ENCODE measurements around the gene RNF126.
A peak's percentile ranks its signal among the peaks of the same experiment; 100 is the strongest.

The RNF126 gene

GRCh38 chr19:648305-648704, 14.7 kb downstream of the RNF126 start:
- DNase-seq (ENCODE audit: low read depth in 2 of 2, low spot score in 1 of 2), result no peak

DNA sequence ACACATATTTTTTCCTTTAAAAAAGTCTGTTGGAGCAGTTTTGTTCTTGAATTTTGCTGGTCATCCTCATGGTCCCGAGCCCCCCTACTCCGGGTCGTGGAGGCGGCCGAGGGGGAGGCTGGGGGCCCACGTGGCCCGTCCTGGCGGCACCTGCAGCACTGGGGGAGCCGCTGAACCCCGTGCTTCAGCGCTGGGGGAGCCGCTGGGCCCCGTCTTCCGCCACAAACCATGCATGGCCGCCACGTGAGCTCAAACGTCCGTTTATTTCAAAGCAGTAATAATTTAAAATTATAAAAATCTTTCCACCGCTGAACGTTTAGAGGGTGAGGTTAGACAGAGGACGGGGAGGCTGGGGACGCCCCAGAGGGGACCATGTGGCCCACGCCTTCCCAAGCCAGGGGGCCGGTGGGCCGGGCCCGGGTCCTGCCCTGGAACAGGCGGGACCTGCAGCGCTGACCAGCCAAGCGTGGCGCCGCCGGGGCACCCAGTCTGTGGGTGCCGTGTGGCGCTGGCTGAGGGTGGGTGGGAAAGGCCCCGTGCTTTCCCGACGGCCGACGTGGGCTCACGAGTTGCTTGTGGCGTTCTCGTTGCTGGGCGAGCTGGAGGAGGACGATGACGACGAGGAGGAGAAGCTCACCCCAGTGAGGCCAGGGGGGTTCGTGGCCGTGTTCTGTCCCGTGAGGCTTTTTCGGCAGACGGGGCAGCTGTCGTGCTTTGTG, 15.3 kb downstream of the RNF126 start:
- no peak for DNase-seq (ENCODE audit: low read depth in 2 of 2, low spot score in 1 of 2)

- DNase-seq (ENCODE audit: low read depth in 2 of 2, low spot score in 1 of 2), result no peak
Measured at GRCh38 chr19:646779-647565, 16.0 kb downstream of the RNF126 start.

DNA sequence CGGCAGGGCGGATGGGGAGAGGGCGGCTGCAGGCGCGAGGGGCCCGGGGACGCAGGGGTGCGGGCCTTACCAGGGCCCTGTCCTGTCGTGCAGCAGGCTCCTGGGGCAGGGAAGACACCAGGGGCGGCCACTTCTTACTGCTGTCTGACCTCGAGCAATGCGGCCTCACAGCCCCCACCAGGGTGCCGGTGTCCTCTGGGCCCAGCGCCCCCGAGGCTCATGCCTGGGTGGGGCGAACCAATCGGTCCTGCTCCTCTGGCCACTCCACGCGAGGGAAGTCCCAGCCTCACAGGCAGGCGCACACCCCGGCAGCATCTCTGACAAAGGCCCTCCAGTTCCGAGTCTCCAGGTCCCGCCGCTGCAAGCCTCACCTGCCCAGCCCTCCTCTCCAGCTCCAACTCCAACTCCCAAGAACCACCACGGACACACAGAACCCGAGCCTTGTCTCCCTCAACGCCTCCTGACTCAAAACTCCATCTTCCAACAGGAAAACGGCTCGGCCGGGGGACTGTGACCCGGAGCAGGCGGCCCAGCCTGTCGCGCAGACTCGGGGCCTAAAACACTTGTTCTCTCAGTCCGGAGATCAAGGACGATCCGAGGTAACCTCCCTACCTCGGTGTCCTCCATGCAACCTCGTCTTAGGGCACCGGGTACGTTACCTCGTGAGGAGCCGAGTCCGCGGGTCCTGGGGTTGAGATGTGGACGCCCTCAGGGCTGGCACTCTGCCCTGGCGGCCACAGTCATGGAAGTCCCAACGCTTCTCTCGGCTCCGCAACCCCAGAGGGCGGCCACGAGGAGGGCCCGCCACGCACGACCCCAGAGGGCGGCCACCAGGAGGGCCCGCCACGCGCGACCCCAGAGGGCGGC, 16.9 kb downstream of the RNF126 start:
- DNase-seq (ENCODE audit: low read depth in 2 of 2, low spot score in 1 of 2), result no peak

DNA sequence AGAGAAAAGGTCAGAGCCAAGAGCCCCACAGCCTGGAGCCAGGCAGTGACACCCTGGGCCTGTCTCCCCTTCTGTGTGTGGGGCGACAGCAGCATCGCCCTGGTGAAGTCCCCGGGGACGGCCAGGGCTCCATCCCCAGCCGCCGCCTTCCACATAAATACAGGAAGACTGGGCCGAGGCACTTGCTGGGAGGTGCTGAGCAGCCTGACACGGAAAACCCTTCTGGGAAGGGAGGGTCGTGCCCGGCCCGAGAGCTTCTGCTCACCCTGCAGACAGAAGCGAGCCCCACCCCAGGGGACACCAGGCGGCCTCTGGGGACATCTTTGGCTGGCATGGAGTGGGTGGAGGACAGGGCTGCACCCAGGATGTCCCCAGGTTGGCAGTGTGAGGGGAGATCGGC, 18.2 kb downstream of the RNF126 start:
- no peak for DNase-seq (ENCODE audit: low read depth in 2 of 2, low spot score in 1 of 2)

GRCh38 chr19:644363-644762, 18.7 kb downstream of the RNF126 start:
- DNase-seq (ENCODE audit: low read depth in 2 of 2, low spot score in 1 of 2), result no peak

DNA sequence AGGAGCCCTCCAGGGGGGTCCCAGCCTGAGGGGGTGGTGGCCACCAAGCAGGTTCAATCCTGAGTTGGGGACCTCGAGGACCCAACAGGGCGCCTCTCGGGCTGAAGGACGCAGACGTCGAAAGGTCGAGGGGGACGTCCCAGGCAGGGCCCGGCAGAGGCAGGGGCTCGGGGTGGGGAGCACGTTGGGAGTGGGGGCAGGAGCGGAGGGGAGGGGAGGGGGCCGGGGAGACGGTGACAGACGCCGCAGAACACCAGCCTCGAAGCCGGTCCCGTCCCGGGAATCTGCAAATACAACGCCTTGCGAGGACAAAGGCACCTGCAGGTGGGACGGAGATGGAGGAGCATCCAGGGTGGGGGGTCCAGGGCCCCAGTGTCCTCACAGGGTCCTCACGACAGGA, 19.3 kb downstream of the RNF126 start:
- DNase-seq (ENCODE audit: low read depth in 2 of 2, low spot score in 1 of 2), result no peak

- no peak for DNase-seq (ENCODE audit: low read depth in 2 of 2, low spot score in 1 of 2)
Measured at GRCh38 chr19:642767-643727, 20.0 kb downstream of the RNF126 start.

DNA sequence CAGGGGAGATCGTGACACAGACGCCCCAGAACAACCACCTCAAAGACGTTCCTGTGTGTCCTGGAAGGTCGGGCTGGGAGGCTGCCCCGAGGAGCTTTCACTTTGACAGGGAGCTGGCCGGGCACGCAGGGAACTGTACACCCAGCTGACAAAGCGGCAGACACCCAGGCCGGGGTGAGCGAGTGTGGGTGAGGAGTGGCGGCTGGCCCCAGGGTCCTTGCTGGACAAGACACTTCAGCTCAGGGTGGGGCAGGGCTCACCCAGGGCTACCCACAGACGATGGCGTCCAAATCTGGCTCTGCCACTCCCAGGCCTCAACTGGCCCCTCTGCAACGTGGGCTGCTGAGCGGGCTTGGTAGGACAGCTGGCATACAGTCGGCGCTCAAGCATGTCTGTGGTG, 21.3 kb downstream of the RNF126 start:
- DNase-seq (ENCODE audit: low read depth in 2 of 2, low spot score in 1 of 2), result no peak

- DNase-seq (ENCODE audit: low read depth in 2 of 2, low spot score in 1 of 2), result no peak
Measured at GRCh38 chr19:640606-641189, 22.3 kb downstream of the RNF126 start.

GRCh38 chr19:640161-640558, 22.9 kb downstream of the RNF126 start:
- DNase-seq (ENCODE audit: low read depth in 2 of 2, low spot score in 1 of 2), result no peak

DNA sequence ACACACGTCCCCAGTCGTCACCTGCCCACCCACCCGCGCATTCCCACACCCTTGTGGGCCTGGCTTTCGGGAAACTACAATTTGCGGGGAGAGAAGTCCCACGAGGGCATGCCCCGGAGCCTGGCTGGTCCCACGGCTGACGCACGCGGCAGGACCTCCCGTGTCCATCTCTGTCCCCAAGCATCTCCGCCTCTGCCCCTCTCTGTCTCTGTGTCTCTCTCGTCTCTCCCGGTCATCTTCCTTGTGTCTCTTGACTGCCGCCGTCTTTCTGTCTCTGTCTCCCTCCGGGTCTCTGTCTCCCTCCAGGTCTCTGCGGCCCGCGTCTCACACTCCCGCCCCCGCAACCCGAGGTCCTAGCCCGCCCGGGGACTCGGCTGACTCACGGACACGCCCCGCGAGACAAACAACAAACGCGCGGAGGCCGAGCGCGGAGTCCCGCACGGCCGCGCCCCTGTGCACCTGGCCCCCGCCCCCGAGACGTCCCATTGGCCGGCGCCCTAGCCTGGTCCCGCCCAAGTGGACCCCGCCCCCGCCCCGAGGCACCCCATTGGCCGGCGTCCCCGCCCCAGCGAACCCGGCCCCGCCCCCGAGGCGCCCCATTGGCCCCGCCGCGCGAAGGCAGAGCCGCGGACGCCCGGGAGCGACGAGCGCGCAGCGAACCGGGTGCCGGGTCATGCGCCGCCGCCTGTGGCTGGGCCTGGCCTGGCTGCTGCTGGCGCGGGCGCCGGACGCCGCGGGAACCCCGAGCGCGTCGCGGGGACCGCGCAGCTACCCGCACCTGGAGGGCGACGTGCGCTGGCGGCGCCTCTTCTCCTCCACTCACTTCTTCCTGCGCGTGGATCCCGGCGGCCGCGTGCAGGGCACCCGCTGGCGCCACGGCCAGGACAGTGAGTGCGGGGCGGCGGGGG, 23.5 kb downstream of the RNF126 start, which contains the start of gene FGF22:
Gene FGF22, plus strand, starts transcription at position 627 of the 908 bp plus-strand sequence. Its CDS starts 47 bp downstream, at position 674.
- peak; percentile 92 to 94 for DNase-seq (ENCODE audit: low read depth in 2 of 2, low spot score in 1 of 2)

DNA sequence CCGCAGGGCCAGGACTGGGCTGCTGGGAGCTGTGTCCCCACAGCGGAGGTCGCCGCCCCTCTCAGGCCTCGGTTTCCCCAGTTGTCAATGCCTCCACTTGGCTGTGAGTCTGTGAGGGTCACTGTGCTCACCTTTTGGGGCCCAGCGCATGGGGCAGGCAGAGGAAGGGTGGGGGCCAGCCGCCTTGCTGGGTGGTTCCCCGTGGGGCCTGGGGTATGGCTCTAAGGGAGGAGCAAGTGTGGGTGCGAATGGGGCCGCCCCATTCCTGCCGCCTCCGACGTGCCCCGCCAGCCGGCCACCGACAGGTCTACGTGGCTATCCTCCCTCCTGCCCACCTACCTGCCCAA, 24.1 kb downstream of the RNF126 start:
- no peak for DNase-seq (ENCODE audit: low read depth in 2 of 2, low spot score in 1 of 2)

GRCh38 chr19:634975-635652, 27.9 kb downstream of the RNF126 start:
- no peak for DNase-seq (ENCODE audit: low read depth in 2 of 2, low spot score in 1 of 2)

DNA sequence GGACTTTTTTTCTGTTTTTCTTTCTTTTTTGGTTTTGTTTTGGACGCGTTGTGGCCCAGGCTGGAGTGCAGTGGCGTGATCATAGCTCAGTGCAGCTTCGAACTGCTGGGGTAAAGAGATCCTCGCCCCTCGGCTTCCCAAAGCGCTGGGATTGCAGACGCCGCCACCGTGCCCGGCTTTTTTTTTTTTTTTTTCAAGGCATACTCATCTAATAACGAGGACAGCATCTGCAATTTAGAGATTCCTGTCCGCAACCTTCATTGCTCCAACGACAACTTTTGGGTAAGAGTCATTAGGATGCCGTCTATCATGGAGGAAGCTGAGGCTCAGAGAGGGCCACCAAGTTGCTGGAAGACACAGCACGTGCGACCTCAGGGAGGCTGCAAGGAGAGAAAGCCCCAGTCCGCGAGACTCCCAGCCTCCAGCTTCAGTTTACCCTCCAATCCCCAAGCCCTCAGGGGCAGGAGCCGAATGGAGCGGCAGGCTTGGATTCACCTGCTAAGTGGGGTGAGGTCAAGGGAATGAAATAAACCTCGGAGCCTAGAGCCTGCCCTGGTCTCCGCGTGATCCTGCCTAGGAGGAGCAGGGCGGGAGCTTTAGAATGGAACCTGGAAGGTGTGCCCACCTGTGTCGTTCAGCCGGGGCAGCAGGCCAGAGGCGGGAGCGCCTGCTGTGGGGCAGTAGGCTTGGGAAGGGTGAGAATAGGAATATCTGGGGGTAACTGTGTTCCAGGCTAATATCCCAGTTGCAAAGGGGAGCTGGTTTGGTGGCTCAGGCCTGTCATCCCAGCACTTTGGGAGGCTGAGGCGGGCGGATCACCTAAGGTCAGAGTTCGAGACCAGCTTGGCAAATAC, 29.0 kb downstream of the RNF126 start:
- DNase-seq (ENCODE audit: low read depth in 2 of 2, low spot score in 1 of 2), result no peak

- DNase-seq (ENCODE audit: low read depth in 2 of 2, low spot score in 1 of 2), result peak; percentile 90 to 94
Measured at GRCh38 chr19:633068-633785, 29.8 kb downstream of the RNF126 start, which contains the start of gene POLRMT. TSS of gene POLRMT (minus strand) at chr19:633537. CDS start at chr19:633512, 25 bp downstream.

GRCh38 chr19:632579-633067, 30.4 kb downstream of the RNF126 start:
- no peak for DNase-seq (ENCODE audit: low read depth in 2 of 2, low spot score in 1 of 2)

Data from stimulated activated CD8-positive, alpha-beta memory T cell treated with anti-CD3 and anti-CD28 coated beads, Interleukin-4, amount 100 ng/mL, for 1 hour (primary cell).